ENCODE results near the gene C6orf89.
"Not testable (repeated sequence)": the region's sequence is repeated elsewhere in the genome, so short reads cannot be mapped to it uniquely, and the experiment has no call there.

C6orf89 gene

GRCh38 chr6:36925809-36926208, 40.1 kb downstream of the C6orf89 start:
- no peak for DNase-seq

GRCh38 chr6:36926708-36927513, 41.2 kb downstream of the C6orf89 start:
- no peak for DNase-seq

- DNase-seq, result no peak
Observed at GRCh38 chr6:36927691-36928546, 42.2 kb downstream of the C6orf89 start.

GRCh38 chr6:36928547-36928918, 42.8 kb downstream of the C6orf89 start:
- DNase-seq, result no peak

- DNase-seq, result no peak
Observed at GRCh38 chr6:36929152-36929551, 43.4 kb downstream of the C6orf89 start.

GRCh38 chr6:36929607-36930006, 43.9 kb downstream of the C6orf89 start:
- no peak for DNase-seq

GRCh38 chr6:36930483-36930882, 44.7 kb downstream of the C6orf89 start:
- DNase-seq, result no peak

- no peak for DNase-seq
Observed at GRCh38 chr6:36933102-36933501, 47.4 kb downstream of the C6orf89 start.

- no peak for DNase-seq
Observed at GRCh38 chr6:36933519-36933918, 47.8 kb downstream of the C6orf89 start.

- DNase-seq, result no peak
Observed at GRCh38 chr6:36934901-36935300, 49.1 kb downstream of the C6orf89 start.

- no peak for DNase-seq
Observed at GRCh38 chr6:36936824-36937223, 51.1 kb downstream of the C6orf89 start.

GRCh38 chr6:36937896-36938295, 52.1 kb downstream of the C6orf89 start:
- no peak for DNase-seq

GRCh38 chr6:36938536-36938935, 52.8 kb downstream of the C6orf89 start:
- DNase-seq, result no peak

GRCh38 chr6:36939005-36939404, 53.3 kb downstream of the C6orf89 start:
- DNase-seq, result not testable (repeated sequence)

GRCh38 chr6:36940027-36940426, 54.3 kb downstream of the C6orf89 start:
- no peak for DNase-seq

- not testable (repeated sequence) for DNase-seq
Observed at GRCh38 chr6:36941561-36941960, 55.8 kb downstream of the C6orf89 start.

GRCh38 chr6:36942329-36942728, 56.6 kb downstream of the C6orf89 start:
- not testable (repeated sequence) for DNase-seq

- DNase-seq, result no peak
Observed at GRCh38 chr6:36944650-36945049, 58.9 kb downstream of the C6orf89 start.

GRCh38 chr6:36945301-36945700, 59.5 kb downstream of the C6orf89 start:
- no peak for DNase-seq

- DNase-seq, result no peak
Observed at GRCh38 chr6:36946526-36946925, 60.8 kb downstream of the C6orf89 start.

- no peak for DNase-seq
Observed at GRCh38 chr6:36947570-36948351, 62.0 kb downstream of the C6orf89 start.

GRCh38 chr6:36949076-36949475, 63.3 kb downstream of the C6orf89 start:
- DNase-seq, result not testable (repeated sequence)

- no peak for DNase-seq
Observed at GRCh38 chr6:36949636-36950035, 63.9 kb downstream of the C6orf89 start.
